BJ (cell line): ENCODE results near the gene ATP13A5. TPM values are rescaled to one million over a fixed set of nuclear protein-coding genes. Genes with fewer than 3 reads are reported as not detected.

Source experiments
- CTCF ChIA-PET: fragments of 350-600 bp; formaldehyde crosslinking; extraction: SDS; loops from one replicate; lab custom pipeline; 2021; ENCODE audit warnings: antibody characterized with exemption, inconsistent platforms; lab: Yijun Ruan, JAX
- POLR2A ChIA-PET: fragments of 300-600 bp; sonication (Branson Sonifier 250); formaldehyde crosslinking; extraction: SDS; loops from one replicate; lab custom pipeline; 2021; ENCODE audit warnings: antibody characterized with exemption; lab: Charles Lee
- DNase-seq: peaks from one replicate; pipeline ENCODE4 v3.0.0-alpha.2; 2011; ENCODE audit warnings: low read depth
- H3K27me3 ChIP-seq: 2 replicates; pipeline ENCODE4 v1.6.0; 2011; ENCODE audit warnings: low read length; ENCODE audit not compliant: control insufficient read depth, insufficient read depth
- H3K36me3 ChIP-seq: 2 replicates; pipeline ENCODE4 v1.5.1; 2011; ENCODE audit warnings: low read length; ENCODE audit not compliant: control insufficient read depth, insufficient read depth
- H3K4me3 ChIP-seq: 2 replicates; pipeline ENCODE4 v1.5.1; 2011; ENCODE audit warnings: low read depth, mild to moderate bottlenecking, control low read depth, low read length
- CTCF ChIP-seq: IDR thresholded peaks from 2 replicates; pipeline ENCODE4 v1.5.1; 2011; ENCODE audit warnings: low read depth, mild to moderate bottlenecking, control low read depth, inconsistent platforms, low read length, moderate library complexity; ENCODE audit not compliant: insufficient read depth
- polyA plus RNA-seq: library from polyadenylated mRNA; depleted of rRNA; stranded (reverse); fragments of >200 nt; gene quantifications from 2 replicates; pipeline ENCODE4 v1.2.3, GENCODE V29; 2011

Gene ATP13A5
- polyA plus RNA-seq, 1 experiment = not detected

DNA sequence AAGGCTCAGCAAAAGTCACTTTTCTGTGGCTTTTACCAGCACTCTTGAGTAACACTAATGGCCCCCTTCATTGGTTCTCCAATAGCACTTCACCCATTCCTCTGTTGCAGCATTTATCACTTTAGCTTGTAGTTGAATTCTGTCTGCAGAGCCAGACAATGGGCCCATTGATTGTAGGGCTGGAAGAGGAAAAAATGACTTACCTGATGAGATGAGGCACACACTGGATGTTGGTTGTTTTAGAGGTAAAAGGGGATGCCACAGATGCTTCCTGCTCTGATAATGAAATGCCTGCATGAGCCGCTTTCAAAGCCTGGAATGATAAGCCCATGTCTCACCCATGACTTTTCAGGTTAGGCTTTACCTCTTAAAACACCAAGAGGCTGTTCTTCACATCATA is 73.2 kb downstream of the ATP13A5 start:
- CTCF ChIA-PET = no interaction called here
- DNase-seq = no peak
- no peak for TF ChIP-seq CTCF

GRCh38 chr3:193301433-193301832 is 77.1 kb downstream of the ATP13A5 start:
- no peaks in the 10 kb centered on the region for H3K36me3 ChIP-seq
- POLR2A ChIA-PET = no interaction called here
- no peak for TF ChIP-seq CTCF
- DNase-seq = no peak
- H3K4me3 ChIP-seq = no peak overlapping the region
- no peaks in the 10 kb centered on the region for H3K27me3 ChIP-seq
- CTCF ChIA-PET = no interaction called here

More for the DNA sequence above, 73.2 kb downstream of the ATP13A5 start:
- Histone ChIP-seq H3K27me3 (no peaks in the 10 kb centered on the region), H3K36me3 (no peaks in the 10 kb centered on the region), H3K4me3 (no peak overlapping the region)
- POLR2A ChIA-PET = no interaction called here

DNA sequence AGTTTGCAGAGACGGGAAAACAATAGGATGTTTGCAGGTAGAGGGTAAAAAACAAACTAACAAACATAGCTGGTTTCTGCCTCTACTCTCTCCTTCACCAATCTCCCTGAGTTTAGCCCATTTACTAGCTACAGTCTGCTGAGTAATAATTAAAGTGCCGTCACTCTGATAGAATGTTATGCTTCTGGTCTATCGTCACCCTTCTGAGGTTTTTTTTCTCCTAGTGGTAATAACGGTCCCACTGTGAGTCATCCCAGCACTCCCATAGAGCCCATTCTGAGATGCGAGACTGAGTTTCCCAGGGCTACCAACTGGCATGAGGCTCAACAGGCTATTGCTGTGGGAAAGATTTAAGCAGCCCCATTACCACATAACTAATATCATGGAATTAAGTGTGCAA is 81.1 kb downstream of the ATP13A5 start:
- H3K4me3 ChIP-seq = no peak overlapping the region
- ChIA-PET CTCF (no interaction called here), POLR2A (no interaction called here)
- no peak for DNase-seq
- TF ChIP-seq CTCF = no peak
- no peaks in the 10 kb centered on the region for H3K27me3 ChIP-seq
- no peaks in the 10 kb centered on the region for H3K36me3 ChIP-seq

DNA sequence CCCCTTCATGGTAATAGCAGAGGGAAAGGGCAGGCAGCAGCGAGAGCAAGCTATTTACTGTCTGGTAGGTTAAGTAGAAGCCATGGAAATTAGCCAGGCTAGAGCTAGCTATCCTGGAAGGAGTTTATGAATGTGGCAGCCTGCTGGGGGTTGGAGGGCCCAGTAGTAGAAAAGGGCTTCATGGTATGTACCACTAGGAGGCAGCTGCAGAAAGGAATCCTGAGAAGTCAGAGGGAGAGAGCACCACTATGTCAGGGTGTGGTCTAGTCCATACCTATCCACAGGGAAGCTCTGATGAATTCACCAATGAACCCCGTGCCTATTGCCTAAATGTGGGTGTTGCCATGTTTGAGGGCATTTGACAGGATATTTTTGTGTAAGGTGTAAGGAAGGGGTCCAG is 82.6 kb downstream of the ATP13A5 start:
- ChIA-PET POLR2A (no interaction called here), CTCF (no interaction called here)
- H3K36me3 ChIP-seq = no peaks in the 10 kb centered on the region
- H3K27me3 ChIP-seq = no peaks in the 10 kb centered on the region
- no peak for DNase-seq
- H3K4me3 ChIP-seq = no peak overlapping the region
- no peak for TF ChIP-seq CTCF

DNA sequence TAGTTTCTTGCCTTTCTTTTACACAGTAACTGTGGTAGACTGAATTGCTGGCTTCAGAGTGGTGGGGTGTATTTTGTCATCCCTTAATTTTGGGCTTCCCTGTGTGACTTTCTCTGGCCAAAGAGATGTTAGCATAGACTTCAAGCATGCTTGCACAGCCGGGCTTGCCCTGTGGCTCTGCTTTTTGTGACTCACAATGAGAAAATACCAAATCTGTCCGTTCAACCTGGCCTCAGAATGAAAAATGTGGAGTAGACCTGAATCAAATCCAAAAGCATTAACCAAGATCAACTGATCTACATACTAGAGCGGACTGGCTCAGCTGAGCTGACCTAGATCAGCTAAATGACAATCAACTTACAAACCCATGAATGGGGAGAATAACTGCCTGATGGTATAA is 86.2 kb downstream of the ATP13A5 start:
- ChIA-PET CTCF (no interaction called here), POLR2A (no interaction called here)
- no peak for TF ChIP-seq CTCF
- Histone ChIP-seq H3K36me3 (no peaks in the 10 kb centered on the region), H3K27me3 (no peaks in the 10 kb centered on the region), H3K4me3 (no peak overlapping the region)
- no peak for DNase-seq
